Esophagus (tissue), 2 donors: ENCODE results near the gene RAP2C. TPM values are rescaled to one million over a fixed set of nuclear protein-coding genes. Genes with fewer than 3 reads are reported as not detected.

ENCODE experiments used
- H3K27ac ChIP-seq, 2 donors: one replicate each; pipeline ENCODE4 v1.5.1; 2013; ENCODE audit warnings: low read depth in 2 of 2, mild to moderate bottlenecking in 2 of 2, inconsistent platforms in 1 of 2, low read length in 1 of 2, moderate library complexity in 1 of 2
- H3K27me3 ChIP-seq, 2 donors: one replicate each; pipeline ENCODE4 v1.6.1; 2013; ENCODE audit warnings: low read length in 2 of 2, control low read depth in 1 of 2, mild to moderate bottlenecking in 1 of 2; ENCODE audit not compliant: insufficient read depth in 2 of 2, control insufficient read depth in 1 of 2
- H3K36me3 ChIP-seq, 2 donors: one replicate each; pipeline ENCODE4 v1.6.1; 2013; ENCODE audit warnings: low read length in 1 of 2; ENCODE audit not compliant: control insufficient read depth in 2 of 2, insufficient read depth in 2 of 2
- H3K4me1 ChIP-seq, 2 donors: one replicate each; pipeline ENCODE4 v1.6.1; 2013; ENCODE audit warnings: low read length in 1 of 2; ENCODE audit not compliant: control insufficient read depth in 2 of 2, insufficient read depth in 2 of 2
- H3K4me3 ChIP-seq, 2 donors: one replicate each; pipeline ENCODE4 v1.5.1; 2013; ENCODE audit warnings: low read length in 2 of 2, mild to moderate bottlenecking in 2 of 2, low read depth in 1 of 2, moderate library complexity in 1 of 2
- H3K9me3 ChIP-seq, 2 donors: one replicate each; pipeline ENCODE4 v1.6.1; 2013; ENCODE audit warnings: mild to moderate bottlenecking in 2 of 2, low read depth in 1 of 2, low read length in 1 of 2, moderate library complexity in 1 of 2; ENCODE audit not compliant: control insufficient read depth in 2 of 2, insufficient read depth in 1 of 2
- WGBS, 2 donors: extraction: QIAGEN DNeasy Blood & Tissue Kit; methylation state at CpG; one replicate each; pipeline ENCODE4 v1.1.7; 2013; 5-methylcytosine and 5-hydroxymethylcytosine counted together
- polyA plus RNA-seq, 2 donors: library from polyadenylated mRNA; stranded (reverse); fragments of 200-250 nt; gene quantifications; one replicate each; pipeline ENCODE4 v1.2.3, GENCODE V29; 2013
- donor health status: healthy with polysubstance abuse.
- donor health status: Bipolar disorder and iron deficiency.

Gene RAP2C
- polyA plus RNA-seq, result 10 to 100 TPM; 12.8 to 13.0 TPM

DNA sequence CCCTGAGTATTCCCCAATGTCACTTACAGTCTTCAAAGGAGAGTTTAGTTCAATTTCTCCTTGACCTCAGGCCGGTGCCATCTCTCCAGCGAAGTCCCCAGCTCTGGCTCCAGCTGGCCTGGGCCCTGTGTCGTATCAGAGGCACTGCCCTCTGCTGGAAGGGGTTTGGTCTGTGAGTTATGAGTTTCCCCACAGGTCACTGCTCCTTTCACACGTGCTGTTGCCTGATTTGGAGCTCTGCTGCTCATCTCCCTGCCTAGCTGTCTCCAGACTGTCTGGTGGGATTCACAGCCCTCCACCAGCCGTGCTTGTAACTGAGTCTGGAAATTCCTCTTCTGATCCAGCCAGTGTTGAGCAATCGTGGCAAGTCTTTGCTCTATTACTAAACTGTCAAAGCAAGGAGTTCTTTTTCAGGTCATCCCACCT is at the start of gene RAP2C:
RAP2C (minus strand) TSS at position 105 of the 426 bp plus-strand sequence. CDS start 2,179 bp downstream, outside the sequence.
- peak within 1 kb of the TSS; percentile 89 to 99 for H3K27ac ChIP-seq
- H3K27me3 ChIP-seq, result no peaks in the 10 kb centered on the region
- WGBS, 2 donors, result 4 to 18% methylated on average over 6 of the region's 6 CpGs
- no peaks in the 10 kb centered on the region for H3K36me3 ChIP-seq
- H3K4me1 ChIP-seq, result no peaks in the 10 kb centered on the region
- H3K4me3 ChIP-seq, result peak within 1 kb of the TSS; percentile 56 to 67
- no peaks in the 10 kb centered on the region for H3K9me3 ChIP-seq

DNA sequence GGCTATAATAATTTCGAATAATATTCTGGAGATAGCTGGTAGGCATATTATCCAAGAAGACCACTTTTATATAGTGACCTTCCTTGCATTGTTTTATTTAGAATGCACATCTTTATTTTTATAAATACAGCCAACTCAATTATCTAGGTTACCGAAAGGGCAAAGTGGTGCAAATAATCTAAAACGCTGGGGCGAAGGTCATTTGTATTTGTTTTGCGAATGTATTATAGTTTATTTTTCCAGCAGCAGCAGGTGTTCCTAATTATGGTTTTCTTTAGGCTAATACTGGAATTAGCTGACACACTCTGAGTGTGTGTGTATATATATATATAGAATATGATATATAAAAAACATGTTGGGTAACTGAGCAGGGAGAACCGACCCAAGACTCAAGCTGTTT is 48.1 kb upstream of the RAP2C start:
- H3K27me3 ChIP-seq, result no peaks in the 10 kb centered on the region
- 71 to 77% methylated on average over 6 of the region's 6 CpGs for WGBS, 2 donors
- no peak overlapping the region for H3K27ac ChIP-seq
- H3K9me3 ChIP-seq, result no peaks in the 10 kb centered on the region
- H3K4me1 ChIP-seq, result peaks cover 0 to 6% of the 10 kb centered on the region in 2 donors
- no peaks in the 10 kb centered on the region for H3K36me3 ChIP-seq
- no peak overlapping the region for H3K4me3 ChIP-seq

DNA sequence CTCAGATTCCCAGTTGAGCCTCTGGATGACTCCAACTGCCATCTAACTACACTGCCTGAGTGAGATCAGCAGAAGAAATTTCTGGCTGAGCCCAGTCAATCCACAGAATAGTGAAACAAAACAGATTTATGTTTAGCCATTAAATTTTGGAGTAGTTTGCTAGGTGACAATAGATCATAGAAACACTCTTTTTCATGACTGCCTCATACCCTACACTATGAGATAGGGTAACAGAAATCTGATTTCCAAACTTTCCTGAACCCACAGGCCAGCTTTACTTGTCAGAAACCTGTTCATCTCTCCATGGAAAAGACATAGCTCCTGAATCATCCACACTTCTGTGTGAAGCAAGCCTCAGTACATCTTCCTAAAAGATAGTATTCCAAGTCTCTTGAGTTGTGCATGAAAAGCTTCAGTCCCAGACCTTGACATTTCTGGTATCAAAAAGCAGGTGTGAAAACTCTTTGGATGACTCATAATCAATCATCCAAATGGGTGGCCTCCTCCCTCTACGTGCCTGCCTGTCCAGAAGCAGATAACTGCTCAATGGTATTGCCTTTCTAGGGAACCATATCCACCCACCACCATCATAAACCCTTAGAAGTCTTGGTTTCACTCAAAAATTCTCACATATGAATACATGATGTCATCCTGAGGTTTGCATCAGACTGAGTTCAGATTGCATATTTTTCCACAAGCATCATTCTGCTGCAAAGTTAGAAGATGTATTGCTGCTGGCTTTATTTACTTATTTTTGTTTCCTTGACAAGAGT is 47.5 kb upstream of the RAP2C start:
- Histone ChIP-seq H3K4me3 (no peak overlapping the region), H3K4me1 (peaks cover 0 to 3% of the 10 kb centered on the region in 2 donors), H3K36me3 (no peaks in the 10 kb centered on the region), H3K27ac (no peak overlapping the region), H3K9me3 (no peaks in the 10 kb centered on the region), H3K27me3 (no peaks in the 10 kb centered on the region)
- WGBS, 2 donors, result 16 to 33% methylated on average over 1 of the region's 1 CpG

DNA sequence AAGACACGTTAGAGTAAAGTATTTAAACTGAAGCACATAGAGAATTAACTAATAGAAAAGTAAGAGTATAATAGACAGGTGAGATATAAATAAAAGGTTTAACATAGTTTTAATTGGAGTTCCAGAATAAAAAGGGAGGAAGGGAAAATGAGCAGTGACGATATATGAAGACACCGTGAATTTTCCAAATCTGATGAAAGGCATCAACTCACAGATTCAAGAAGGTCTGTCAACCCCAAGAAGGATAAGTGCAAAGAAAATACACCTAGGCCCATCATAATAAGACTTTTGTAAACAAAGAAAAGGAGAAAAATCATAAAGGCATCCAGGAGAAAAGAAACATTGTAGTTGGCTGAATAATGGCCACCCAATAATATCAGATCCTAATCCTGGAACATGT is 43.9 kb upstream of the RAP2C start:
- 63 to 84% methylated on average over 3 of the region's 3 CpGs for WGBS, 2 donors
- no peaks in the 10 kb centered on the region for H3K36me3 ChIP-seq
- H3K27ac ChIP-seq, result no peak overlapping the region
- H3K9me3 ChIP-seq, result no peaks in the 10 kb centered on the region
- no peaks in the 10 kb centered on the region for H3K27me3 ChIP-seq
- no peak overlapping the region for H3K4me3 ChIP-seq
- no peaks in the 10 kb centered on the region for H3K4me1 ChIP-seq

DNA sequence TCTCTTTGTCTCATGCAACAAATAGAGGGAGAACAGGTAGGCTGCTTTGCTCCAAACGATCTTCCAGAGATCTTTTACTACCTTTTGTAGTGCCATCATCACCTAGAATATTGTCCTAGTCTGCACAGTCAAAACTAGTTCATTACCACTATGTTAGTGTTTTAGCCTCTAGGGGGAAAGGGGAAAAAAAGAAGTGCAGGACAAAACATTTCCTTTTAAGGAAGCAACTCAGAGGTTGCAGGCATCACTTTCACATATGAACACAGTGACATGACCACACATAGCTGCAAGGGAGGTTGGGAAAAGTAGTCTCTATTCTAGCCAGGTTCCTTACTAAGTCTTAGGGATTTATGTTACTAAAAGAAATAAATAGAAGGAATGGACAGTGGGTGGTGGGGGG is 39.3 kb upstream of the RAP2C start:
- no peaks in the 10 kb centered on the region for H3K36me3 ChIP-seq
- no peaks in the 10 kb centered on the region for H3K27me3 ChIP-seq
- H3K27ac ChIP-seq, result no peak overlapping the region
- H3K9me3 ChIP-seq, result no peaks in the 10 kb centered on the region
- WGBS, 2 donors, result 81 to 91% methylated on average over 1 of the region's 1 CpG
- no peaks in the 10 kb centered on the region for H3K4me1 ChIP-seq
- H3K4me3 ChIP-seq, result no peak overlapping the region

DNA sequence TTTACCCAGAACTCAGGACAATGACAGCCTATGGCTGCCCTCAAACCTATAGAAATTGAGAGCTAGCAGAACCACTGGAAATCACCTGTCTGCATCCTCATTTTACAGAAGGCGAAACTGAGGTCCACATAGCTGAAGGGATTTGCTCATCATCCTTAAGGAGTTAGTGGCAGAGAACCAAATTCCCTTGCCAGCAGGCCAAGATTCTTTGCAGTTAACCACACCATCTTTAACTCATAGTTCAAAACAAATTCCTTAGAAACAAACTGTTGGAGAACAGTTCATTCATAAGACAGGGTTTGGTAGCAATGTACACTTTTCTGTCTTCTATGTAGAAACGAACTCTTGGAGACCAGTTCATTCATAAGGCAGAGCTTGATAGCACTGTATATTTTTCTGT is 37.9 kb upstream of the RAP2C start:
- no peak overlapping the region for H3K27ac ChIP-seq
- H3K9me3 ChIP-seq, result no peaks in the 10 kb centered on the region
- no peaks in the 10 kb centered on the region for H3K36me3 ChIP-seq
- H3K27me3 ChIP-seq, result no peaks in the 10 kb centered on the region
- WGBS, 2 donors, result 65 to 69% methylated on average over 2 of the region's 2 CpGs
- H3K4me3 ChIP-seq, result no peak overlapping the region
- no peaks in the 10 kb centered on the region for H3K4me1 ChIP-seq

DNA sequence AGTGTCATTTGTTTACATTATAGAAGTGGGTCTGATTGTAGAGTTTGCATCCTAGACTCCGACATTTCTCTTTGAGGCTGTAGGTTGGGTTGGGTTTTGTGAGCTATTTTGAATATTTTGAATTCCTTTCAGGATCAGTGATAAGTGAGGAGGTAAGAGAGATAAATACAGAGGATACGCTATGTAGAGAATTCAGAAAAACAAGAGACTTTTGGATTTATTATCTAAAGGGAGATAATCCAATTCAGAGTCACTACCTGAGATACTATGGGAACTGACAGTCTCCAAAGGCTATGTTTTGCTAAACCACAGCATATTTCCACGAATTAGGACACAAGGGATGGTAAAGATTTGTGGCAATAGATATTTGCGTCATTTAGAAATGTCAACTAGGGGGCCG is 16.9 kb upstream of the RAP2C start:
- no peaks in the 10 kb centered on the region for H3K27me3 ChIP-seq
- H3K4me1 ChIP-seq, result no peaks in the 10 kb centered on the region
- H3K4me3 ChIP-seq, result no peak overlapping the region
- WGBS, 2 donors, result 89 to 97% methylated on average over 5 of the region's 5 CpGs
- H3K27ac ChIP-seq, result no peak overlapping the region
- no peaks in the 10 kb centered on the region for H3K36me3 ChIP-seq
- H3K9me3 ChIP-seq, result no peaks in the 10 kb centered on the region

DNA sequence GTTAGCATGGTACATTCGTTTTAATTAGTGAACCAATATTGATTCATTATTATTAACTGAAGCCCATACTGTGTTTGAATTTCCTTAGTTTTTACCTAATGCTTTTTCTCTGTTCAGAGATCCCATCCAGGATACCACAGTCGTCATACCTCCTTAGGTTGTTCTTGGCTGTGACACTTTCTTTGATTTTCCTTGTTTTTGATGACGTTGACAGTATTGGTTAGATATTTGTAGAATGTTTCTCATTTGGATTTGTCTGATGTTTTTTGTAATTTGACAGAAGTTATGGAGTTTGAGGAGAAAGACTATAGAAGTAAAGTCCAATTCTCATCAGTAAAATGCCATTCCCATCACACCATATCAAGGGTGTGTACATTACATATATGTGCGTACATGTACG is 16.2 kb upstream of the RAP2C start:
- Histone ChIP-seq H3K9me3 (no peaks in the 10 kb centered on the region), H3K4me3 (no peak overlapping the region), H3K4me1 (no peaks in the 10 kb centered on the region), H3K27me3 (no peaks in the 10 kb centered on the region), H3K27ac (no peak overlapping the region), H3K36me3 (no peaks in the 10 kb centered on the region)
- 73 to 93% methylated on average over 5 of the region's 5 CpGs for WGBS, 2 donors

DNA sequence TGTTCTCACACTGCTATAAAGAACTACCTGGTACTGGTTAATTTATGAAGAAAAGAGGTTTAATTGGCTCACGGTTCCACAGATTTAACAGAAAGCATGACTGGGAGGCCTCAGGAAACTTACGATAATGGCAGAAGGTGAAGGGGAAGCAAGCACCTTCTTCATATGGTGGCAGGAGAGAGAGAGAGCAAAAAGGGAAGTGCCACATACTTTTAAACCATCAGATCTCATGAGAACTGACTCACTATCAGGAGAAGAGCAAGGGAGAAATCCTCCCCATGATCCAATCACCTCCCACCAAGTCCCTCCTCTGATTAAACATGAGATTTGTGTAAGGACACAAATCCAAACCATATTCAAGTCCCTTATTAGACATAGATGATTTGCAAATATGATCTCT is 12.3 kb upstream of the RAP2C start:
- Histone ChIP-seq H3K4me3 (no peak overlapping the region), H3K9me3 (no peaks in the 10 kb centered on the region), H3K36me3 (no peaks in the 10 kb centered on the region), H3K27me3 (no peaks in the 10 kb centered on the region), H3K4me1 (no peaks in the 10 kb centered on the region), H3K27ac (no peak overlapping the region)
- WGBS, 2 donors, result 79 to 95% methylated on average over 2 of the region's 2 CpGs
